ENCODE data around the gene AKR1D1.

GRCh38 chr7:138077809-138078208 is 1.6 kb downstream of the AKR1D1 start:
- TF ChIP-seq, protein P1, sequence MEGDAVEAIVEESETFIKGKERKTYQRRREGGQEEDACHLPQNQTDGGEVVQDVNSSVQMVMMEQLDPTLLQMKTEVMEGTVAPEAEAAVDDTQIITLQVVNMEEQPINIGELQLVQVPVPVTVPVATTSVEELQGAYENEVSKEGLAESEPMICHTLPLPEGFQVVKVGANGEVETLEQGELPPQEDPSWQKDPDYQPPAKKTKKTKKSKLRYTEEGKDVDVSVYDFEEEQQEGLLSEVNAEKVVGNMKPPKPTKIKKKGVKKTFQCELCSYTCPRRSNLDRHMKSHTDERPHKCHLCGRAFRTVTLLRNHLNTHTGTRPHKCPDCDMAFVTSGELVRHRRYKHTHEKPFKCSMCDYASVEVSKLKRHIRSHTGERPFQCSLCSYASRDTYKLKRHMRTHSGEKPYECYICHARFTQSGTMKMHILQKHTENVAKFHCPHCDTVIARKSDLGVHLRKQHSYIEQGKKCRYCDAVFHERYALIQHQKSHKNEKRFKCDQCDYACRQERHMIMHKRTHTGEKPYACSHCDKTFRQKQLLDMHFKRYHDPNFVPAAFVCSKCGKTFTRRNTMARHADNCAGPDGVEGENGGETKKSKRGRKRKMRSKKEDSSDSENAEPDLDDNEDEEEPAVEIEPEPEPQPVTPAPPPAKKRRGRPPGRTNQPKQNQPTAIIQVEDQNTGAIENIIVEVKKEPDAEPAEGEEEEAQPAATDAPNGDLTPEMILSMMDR (IDR thresholded peaks at IDR 0.05): no peak
- no peak for TF ChIP-seq POLR2A (IDR thresholded peaks at IDR 0.05)
